Stimulated activated CD4-positive, alpha-beta T cell treated with anti-CD3 and anti-CD28 coated beads, Interleukin-12 subunit alpha, Interleukin-12 subunit beta, amount 100 ng/mL, for 24 hours (primary cell): ENCODE measurements around the gene TMEM89.
A peak's percentile ranks its signal among the peaks of the same experiment; 100 is the strongest.

Experiments used
- DNase-seq, 2 experiments: peaks; one replicate each; pipeline ENCODE4 v3.0.0-alpha.2; 2020; ENCODE audit warnings: low read depth in 2 of 2

The TMEM89 gene, protein sequence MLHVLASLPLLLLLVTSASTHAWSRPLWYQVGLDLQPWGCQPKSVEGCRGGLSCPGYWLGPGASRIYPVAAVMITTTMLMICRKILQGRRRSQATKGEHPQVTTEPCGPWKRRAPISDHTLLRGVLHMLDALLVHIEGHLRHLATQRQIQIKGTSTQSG

DNA sequence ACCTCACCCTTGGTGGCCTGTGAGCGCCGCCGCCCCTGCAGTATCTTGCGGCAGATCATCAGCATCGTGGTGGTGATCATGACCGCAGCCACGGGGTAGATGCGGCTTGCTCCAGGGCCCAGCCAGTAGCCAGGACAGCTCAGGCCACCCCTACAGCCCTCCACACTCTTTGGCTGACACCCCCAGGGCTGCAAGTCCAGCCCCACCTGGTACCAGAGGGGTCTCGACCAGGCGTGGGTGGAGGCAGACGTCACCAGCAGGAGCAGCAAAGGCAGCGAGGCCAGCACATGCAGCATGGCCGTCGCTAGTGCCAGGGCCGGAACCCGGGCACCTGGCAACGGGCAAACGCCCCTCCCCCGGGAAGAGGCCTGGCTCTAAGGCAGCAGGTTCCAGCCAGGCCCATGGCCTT is at the start of gene TMEM89:
TMEM89 (minus strand) TSS at position 309 of the 409 bp plus-strand sequence; CDS start at position 296, 13 bp downstream.
- DNase-seq: no peak

DNA sequence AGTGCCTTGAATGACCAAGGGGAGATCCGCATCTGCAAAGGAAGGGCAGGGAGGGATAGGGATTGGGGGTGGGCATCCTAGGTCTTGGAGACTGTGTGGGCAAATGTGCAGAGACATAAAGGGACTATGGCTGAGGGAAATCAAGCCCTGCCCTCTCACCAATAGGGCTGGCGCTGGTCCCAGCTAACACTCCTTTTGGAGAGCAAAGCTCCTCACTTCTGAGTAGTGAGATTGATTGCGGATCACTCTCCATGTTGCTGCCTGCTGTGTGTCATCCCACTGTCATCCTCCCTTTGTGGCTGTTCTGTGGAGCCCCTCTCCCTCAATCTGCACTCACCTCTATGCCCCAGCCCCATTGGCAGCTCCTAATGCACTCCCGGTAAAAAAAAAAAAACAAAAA is 43.4 kb upstream of the TMEM89 start:
- no peak for DNase-seq

DNA sequence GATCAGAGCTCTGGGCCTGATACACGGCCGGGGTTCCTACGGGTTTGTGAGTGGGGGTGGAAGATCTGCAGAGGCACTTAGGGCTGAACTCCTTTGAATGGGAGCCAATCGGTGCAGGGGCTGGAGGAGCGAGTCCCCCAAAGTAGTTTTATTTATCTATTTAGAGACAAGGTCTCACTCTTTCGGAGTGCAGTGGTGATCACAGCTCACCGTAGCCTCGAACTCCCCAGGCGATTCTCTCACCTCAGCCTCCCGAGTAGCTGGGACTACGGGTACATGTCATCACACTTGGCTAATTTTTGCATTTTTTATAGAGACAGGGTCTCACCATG is 42.7 kb upstream of the TMEM89 start:
- DNase-seq: no peak

DNA sequence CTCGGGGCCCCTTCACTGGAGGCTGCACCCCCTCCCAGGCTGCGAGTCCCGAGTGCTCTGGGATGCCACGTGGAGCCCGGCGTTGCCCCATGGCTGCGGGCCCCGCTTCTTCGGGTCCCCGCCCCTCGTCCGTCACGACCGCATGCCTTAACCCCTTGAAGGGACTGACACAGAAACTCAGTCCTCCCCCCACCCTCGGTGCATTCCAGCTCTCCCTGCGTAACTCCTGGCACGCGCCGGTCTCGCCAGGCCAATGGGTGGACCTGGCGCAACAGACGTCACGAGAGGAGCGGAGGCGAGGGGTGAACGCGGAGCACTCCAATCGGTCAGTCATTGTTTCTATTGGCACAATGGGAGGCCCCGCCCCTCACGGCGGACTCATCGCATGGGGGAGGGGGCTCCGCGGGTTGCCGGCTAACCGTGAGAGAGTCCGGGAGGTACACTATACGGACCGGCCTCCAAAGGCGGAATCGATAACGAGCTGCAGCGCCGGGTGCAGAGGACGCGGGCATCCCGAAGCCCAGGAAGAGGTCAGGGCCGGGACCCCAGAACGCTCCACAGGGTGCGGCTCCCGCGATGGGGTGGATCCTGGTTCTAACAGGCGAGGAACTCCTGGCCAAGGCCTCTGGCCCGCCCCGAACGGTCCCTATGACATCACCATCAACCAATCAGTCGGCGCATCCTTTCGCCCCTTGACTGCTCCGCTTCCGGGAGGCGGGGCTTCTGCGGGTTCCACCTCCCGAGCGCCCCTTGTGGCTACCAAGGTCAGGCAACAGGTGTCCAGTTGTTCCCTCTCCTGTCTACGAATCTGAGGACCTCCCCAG is 42.1 kb upstream of the TMEM89 start:
- DNase-seq: peak; percentile 70 to 90

DNA sequence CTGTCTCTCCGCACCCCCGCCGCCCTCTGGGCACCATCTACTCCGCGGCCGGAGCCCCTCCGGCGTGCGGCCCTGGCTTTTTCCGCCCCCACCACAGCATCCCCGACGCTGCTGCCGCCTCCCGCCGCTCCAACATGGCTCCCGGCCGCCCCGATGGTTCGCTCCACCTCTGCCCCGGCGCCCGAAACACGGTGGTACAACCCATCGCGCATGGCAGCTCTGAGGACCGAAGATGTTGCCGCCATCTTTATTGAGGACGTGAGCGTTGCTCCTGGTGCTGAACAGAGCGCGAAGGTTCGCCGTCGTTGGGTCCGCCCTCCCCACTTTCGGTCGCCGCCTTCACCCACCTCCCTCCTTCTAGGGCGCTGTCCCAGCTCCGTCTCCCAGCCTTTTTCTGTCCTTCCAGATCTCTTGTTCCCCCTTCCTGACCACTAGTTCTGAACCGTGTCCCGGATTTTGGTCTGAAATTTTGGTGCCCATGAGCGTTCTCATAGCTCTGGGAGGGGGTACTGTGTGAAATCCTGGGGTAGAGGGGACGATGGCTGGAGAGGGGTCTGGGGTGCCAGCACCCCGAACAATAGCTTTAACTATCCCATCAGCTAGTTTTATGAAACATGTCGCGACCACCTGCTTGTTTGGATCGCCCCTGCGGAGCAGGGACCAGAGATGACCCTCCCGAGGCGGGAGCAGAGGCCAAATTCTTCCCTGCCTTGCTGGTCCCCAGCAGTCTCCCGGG is 41.4 kb upstream of the TMEM89 start, which contains the start of gene CELSR3:
CELSR3 (minus strand) TSS at position 134 of the 736 bp plus-strand sequence. CDS start 252 bp downstream, outside the sequence.
- peak; percentile 11 to 54 for DNase-seq

DNA sequence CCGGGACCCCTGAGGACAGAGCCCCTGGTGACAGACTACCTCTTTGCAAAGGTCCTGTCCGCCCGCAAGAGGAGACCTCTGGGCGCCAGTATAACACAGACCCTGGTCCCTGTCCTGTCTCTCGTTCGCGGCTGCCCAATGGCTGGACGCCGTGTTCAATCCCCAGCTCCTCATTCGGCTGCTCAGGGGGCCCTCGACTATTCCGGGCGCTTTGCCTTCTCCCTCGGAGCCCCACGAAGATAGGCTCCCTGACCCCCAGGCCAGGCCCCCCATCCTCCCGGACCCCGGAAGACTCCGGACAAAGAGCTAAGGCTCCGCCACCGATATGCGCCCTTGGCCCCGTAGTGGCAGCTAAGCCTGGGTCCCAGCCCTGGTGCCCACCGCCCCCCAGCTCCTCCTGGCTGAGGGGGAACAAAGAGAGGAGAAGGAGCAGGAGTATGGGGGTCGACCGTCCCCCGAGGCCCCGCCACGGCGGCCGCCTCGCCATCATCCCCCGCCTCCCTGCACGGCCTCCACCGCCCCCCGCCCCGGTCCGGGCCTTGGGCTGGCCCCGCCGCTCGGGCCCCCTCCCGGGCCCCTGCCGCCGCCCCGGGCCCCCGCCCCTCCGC is 40.7 kb upstream of the TMEM89 start:
- DNase-seq: no peak

DNA sequence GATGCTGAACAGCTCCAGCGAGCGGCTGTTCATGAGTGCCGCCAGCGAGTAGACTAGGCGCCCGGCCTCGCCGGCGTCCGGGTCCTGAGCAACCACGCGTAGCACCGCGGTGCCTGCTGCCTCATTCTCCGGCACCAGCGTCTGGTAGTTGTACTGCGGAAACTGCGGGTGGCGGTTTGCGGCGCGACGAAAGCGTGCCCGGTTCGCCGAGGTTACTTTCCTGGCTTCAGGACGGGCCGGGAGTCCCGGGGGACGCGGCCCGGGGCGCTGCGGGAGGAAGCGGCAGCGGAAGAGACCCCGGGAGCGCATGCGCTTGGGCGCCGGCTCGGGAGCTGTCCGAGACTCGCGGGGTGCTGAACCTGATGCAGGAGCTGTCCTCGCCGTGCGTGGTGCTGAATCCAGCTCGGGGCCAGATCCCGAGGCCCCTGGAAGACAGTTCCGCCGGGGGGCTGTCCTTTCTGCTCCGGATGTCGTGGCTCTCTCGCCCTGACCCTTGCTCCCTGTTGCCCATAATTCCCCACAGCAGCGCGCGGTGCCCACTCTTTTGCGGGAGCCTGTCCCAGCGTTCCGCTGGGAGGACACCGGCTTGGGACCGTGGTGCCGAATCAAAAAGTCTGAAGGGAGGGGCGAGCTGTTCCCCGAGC is 40.1 kb upstream of the TMEM89 start:
- DNase-seq: peak; percentile 53 to 65

DNA sequence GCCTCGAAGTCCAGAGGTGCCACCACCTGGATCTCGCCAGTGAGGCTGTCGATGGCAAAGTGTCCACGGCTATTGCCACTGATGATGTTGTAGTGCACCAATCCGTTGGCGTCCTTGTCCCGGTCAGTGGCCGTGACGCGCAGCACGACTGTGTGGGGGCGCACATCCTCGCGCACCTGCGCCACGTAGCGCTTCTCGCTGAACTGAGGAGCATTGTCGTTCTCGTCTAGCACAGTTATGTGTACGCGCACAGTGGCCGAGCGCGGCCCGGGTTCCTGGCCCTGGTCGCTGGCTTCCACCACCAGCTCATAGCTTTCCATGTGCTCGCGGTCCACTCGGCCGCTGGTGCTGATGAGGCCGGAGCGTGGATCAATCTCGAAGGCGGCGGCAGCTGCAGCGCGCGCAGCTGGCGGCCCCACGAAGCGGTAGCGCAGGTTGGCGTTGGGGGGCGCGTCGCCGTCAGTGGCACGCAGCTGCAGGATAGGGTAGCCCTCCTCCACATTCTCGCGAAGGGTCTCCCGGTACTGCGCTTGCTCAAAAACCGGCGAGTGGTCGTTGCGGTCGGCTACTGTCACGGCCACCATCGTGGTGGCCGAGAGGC is 39.3 kb upstream of the TMEM89 start:
- DNase-seq: no peak

DNA sequence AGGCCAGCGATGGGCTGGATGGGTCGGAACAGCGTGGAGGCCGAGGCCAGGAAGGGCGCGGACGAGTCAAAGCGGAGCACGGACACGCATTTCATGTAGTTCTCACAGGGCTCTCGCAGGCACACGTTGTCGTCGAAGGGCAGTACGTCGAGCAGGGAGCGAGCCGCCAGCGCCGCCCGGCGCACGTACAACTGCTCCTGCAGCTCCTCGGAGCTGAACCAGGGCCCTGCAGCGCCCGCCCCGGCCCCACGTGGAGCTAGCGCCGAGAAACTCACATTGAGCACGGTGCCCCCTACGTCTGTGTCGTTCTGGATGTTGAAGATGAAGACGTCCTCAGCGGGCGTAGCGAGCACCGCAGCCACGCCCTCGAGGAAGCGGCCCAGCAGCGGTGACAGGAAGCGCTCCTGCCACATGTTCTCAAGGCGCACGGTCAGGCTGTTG is 35.3 kb upstream of the TMEM89 start:
- no peak for DNase-seq

DNA sequence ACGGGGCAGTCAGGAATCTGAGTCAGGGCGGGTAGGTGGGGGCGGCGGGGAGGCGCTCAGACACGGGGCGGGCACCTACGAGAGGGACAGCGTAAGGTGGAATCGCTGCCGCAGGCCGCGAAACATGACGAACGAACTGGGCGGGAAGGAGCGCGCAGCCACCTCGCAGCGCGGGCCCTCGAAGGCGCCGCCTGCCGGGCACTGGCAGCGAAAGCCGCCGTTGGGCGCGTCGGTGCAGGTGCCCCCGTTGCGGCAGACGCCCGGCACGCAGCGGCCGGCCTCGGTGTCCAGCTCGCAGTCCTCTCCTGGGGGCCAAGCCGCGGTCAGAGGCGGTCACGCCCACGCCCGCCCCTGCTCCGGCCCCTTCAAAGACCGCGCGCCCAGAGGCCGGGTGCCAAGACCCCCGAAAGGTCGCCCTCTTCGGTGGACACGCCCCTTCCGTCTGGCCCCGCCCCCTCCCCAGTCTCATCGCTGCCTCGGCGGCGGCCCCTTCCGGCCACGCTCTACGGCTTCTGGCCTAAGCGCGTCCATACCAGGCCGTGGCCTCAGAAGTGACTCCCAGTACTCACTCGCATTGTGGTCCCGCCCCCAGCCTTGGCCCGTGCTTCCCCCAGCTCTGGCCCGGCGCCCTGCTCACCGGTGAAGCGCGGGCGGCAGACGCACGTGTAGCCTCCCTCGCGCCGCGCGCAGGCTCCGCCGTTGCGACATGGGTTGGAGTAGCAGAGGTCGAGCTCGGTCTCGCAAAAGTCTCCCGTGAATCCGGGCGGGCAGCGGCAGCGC is 34.7 kb upstream of the TMEM89 start:
- DNase-seq: peak; percentile 64 to 81

DNA sequence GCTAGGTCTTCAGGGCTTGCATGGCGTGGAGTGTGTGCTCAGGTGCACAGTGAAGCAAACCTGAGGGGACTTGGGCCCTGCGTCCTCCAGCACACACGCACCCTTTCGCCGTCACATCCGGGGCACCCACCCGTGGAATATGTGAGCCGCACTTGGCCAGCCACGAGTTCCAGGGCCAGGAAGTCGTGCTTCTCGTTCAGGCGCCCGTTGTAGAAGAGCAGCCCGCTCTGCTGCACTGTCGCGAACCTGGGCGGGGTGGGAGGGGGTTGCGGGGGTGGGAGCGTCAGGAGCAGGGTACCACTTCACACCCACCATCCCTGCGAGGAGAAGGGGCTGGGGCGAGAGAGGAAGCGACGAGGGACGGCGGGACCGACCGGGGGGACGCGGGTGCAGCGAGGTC is 34.0 kb upstream of the TMEM89 start:
- DNase-seq: peak; percentile 8 to 45

DNA sequence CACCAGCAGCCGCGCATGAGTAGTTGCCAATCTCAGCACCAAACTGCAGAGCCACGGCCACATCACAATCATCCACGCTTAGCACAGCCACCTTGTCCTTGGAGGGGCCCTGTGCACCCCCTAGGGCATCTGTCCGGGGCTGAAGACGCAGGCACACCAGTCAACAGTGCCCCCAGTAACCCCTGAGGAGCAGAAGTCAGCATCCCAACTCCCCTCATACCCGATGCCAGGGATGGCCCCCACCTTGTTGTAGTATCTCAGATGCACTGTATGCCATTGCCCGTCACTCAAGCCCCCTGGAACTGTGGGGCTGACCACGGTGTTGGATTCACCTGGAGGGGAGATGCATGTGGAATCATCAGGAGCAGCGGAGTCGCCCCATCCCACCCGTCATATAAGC is 33.5 kb upstream of the TMEM89 start:
- no peak for DNase-seq

DNA sequence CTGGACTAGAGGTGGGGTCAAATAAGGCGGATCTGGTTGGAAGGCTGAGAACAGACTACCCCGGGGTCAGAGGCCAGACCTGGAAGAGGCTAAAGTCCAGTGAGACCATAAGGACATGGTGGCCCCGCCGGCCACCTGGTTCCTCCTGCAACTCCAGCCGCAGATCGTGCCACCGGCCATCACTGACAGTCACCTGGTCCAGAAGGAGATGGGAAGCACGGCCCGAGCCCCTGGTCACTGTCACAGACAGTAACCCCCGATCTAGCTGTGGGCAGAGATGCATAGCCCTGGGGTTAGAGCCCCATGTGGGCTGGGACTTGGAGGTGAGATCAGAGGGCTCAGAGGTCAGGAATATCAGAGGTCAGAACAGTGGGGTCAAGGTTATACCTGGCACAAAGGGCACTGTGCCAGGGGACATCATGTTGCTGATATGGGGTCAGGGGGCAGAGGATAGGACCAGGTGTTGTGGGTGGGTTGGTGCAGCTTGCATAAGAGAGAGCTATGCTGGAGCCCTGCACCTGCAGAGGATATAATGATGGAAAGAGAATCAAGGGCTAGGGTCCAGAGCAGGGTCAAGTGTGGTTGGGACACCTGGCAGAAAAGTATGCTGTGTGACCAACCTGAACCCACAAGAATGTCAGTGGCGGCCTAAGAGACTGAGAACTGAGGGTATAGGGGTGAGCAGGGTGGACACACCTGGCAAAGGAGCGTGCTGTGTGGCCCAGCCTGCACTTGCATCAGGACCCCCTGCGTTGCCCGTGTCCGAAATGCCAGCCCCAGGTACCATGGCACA is 31.6 kb upstream of the TMEM89 start:
- DNase-seq: no peak

DNA sequence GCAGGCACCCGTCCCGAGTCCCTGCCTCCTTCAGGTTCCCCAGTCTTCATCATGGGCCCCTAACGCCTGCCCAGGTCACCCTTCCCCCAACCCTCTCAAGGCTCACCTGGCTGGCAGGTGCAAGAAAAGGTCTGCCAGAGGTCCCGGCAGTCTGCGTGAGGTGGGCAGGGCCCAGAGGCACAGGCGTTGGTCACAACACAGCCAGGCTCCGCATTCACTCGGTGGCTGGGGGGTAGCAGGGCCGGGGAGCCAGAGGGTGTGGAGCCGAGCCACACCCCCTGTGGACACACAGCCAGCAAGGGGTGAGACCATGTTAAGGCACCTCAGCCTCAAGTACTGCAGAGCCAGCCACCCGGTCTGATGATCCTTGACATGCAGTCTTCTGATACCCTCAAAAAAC is 30.2 kb upstream of the TMEM89 start:
- no peak for DNase-seq

DNA sequence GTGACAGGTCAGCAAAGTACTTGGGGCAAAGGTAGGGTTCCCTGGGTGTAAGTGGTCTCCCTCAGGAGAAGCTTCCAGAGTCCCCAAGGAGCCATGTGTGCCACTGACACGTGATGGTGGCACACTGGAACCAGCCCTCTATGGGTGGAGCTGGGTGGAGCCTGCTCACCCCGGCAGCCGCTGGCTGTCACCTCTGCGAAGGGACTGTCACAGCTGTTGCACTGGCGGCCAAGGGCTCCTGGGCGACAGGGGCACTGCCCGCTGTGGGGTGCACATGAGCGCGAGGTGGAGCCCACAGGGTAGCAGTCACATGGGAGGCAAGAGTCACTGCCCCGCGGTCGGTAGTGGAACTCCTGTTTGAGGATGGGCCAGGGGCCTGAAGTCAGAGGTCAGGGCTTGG is 29.2 kb upstream of the TMEM89 start:
- no peak for DNase-seq

DNA sequence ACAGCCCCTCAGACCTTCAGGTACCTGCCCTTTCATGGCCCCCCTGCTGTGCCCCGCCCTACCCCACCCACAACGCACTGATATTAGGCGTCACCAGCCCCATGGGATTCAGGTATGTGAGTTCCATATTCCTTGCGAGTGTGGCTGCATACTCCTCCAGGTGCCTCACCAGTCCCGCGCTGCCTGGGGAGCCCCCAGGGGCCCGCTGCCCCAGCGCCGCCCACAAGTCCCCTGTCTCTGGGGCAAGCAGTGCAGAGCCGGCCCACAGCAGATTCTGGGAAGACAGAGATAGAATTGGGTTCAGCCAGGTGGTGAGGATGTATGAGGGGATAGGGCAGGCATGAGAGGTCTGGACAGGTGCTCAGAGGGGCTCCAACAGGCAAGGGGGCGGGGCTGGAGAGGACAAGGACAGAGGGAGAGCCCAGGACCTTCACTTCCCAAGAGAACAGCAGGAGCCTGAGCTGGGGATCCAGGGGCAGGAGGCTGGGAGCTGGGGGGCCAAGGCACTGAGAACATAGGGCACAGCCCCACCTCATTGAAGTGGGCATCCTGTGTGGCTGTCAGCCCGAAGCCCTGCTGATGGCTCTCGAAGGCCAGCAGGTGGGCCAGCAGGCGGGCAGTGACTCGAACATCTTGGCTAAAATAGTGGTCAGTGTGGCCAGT is 26.8 kb upstream of the TMEM89 start:
- no peak for DNase-seq

DNA sequence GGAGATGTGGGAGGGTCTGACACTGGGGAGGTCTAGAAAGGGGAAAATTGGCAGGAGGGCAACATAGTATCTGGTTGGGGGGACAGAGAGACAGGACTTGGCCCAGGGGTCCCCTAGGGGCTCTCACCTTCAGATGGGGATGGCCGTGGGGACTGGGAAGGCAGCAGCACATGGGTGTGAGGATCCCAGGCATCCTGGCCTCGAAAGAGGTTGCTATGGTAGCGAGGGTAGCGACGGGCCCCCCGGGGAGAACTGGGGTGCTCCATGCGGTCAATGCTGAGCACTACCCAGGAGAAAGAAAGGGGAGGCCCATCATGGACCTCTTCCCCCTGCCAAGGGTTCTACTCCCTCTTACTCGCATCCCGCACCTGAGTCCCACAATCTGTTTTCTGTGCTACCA is 26.1 kb upstream of the TMEM89 start:
- no peak for DNase-seq

DNA sequence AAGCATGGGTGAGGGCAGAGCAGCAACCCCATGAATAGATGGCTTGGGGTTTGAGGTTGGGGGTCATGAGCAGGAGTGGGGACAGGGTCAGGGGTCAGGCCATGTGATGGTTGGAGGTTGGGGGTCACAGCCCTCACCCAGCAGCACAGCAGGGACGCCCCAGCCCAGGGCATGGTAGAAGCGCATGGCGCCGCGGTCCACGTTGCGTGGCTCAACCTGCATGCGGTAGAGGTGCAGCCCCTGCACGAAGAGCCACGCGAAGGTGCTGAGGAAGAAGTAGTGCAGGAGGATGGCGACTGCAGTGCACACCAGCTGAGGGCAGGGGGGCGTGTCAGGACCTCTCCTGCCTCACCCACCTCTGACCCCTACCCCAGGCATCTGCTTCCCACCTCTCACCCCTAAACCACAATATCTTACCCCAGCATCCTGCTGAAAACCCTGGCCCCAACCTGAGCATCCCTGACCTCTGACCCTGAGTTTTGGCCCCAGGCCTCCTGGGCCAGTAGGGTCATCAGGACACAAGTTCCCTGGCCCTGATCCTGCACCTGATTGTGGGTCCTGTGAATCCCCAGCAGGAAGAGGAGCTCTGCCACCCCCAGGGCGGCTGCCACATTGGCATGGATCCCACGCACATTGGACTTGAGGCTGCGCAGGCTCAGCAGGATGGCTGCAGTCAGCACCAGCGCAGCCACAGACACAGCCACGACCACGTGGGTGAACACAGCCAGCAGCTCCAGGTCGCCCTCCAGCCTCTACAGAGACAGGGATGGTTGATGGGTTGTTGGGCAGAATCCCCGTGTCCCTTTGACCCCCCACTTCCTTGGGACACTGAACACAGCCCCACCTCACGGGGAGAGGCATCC is 23.6 kb upstream of the TMEM89 start:
- DNase-seq: no peak
